Sigmoid colon (tissue), 7 donors: ENCODE results near the gene ZNF559. TPM values are rescaled to one million over a fixed set of nuclear protein-coding genes. Genes with fewer than 3 reads are reported as not detected.
"Not testable (repeated sequence)": the region's sequence is repeated elsewhere in the genome, so short reads cannot be mapped to it uniquely, and the experiment has no call there.

Experiments used
- DNase-seq: peaks from one replicate; pipeline ENCODE4 v3.0.0-alpha.2; 2019
- H3K27ac ChIP-seq, 4 donors: fragments of 200-600 bp; sonication (generic); one replicate each; pipeline ENCODE4 v1.5.1; 2016 to 2019; ENCODE audit warnings: mild to moderate bottlenecking in 1 of 4
- H3K27me3 ChIP-seq, 3 donors: fragments of 200-600 bp; sonication (generic); one replicate each; pipeline ENCODE4 v1.5.1; 2019; ENCODE audit warnings: mild to moderate bottlenecking in 1 of 3
- H3K36me3 ChIP-seq, 4 donors: fragments of 200-600 bp; sonication (generic); one replicate each; pipeline ENCODE4 v1.5.1; 2016 to 2019
- H3K4me1 ChIP-seq, 4 donors: fragments of 200-600 bp; sonication (generic); one replicate each; pipeline ENCODE4 v1.5.1; 2017 to 2019
- H3K4me3 ChIP-seq, 4 donors: fragments of 200-600 bp; sonication (generic); one replicate each; pipeline ENCODE4 v1.5.1; 2017 to 2019; ENCODE audit warnings: mild to moderate bottlenecking in 2 of 4, moderate library complexity in 1 of 4
- H3K9me3 ChIP-seq, 4 donors: fragments of 200-600 bp in 3 of 4; sonication (generic) in 3 of 4; one replicate each; pipeline versions ENCODE4 v1.5.1 to v1.6.1; 2013 to 2019
- CTCF ChIP-seq, 4 experiments: fragments of 450-650 bp in 3 of 4; fragments of 200-600 bp in 1 of 4; IDR thresholded peaks; one replicate each; pipeline ENCODE4 v1.5.1; 2016 to 2019; ENCODE audit warnings: antibody characterized with exemption in 4 of 4, mild to moderate bottlenecking in 3 of 4, moderate library complexity in 2 of 4
- EP300 ChIP-seq, 4 donors: sonication (generic); formaldehyde crosslinking; IDR thresholded peaks; one replicate each; pipeline ENCODE4 v1.6.1; 2017; ENCODE audit warnings: antibody characterized with exemption in 4 of 4
- POLR2A ChIP-seq, 2 donors: fragments of 450-650 bp; IDR thresholded peaks; one replicate each; pipeline ENCODE4 v1.6.1; 2016; ENCODE audit warnings: antibody characterized with exemption in 2 of 2, mild to moderate bottlenecking in 2 of 2, moderate library complexity in 2 of 2
- POLR2AphosphoS5 ChIP-seq, 4 donors: sonication (generic); formaldehyde crosslinking; IDR thresholded peaks; one replicate each; pipeline ENCODE4 v1.6.1; 2017; ENCODE audit warnings: antibody characterized with exemption in 4 of 4
- WGBS, 2 donors: extraction: QIAGEN DNeasy Blood & Tissue Kit; methylation state at CpG; one replicate each; pipeline ENCODE4 v1.1.7; 2013; 5-methylcytosine and 5-hydroxymethylcytosine counted together
- intact Hi-C: fragments of 100-400 bp; cut with DNase I; formaldehyde crosslinking; loops from one replicate; pipeline ENCODE4 v1.15.1; 2023
- polyA plus RNA-seq, 3 donors: library from polyadenylated mRNA; stranded (reverse); fragments of 200-250 nt; gene quantifications; one replicate each; pipeline ENCODE4 v1.2.3, GENCODE V29; 2013
- total RNA-seq, 4 donors: library from RNA; depleted of rRNA; stranded (reverse); fragments of >200 nt; gene quantifications; one replicate each; pipeline ENCODE4 v1.1.0, GENCODE V29; 2016
- donor health status: healthy with polysubstance abuse.
- donor health status: Bipolar disorder and iron deficiency.
- donor health status: healthy.

ZNF559 gene
- total and polyA plus RNA-seq, 7 donors: 3.7 to 45.7 (median 16.5) TPM

GRCh38 chr19:9313756-9314155 lies 10.2 kb upstream of the ZNF559 start:
- H3K4me3 ChIP-seq: no peak overlapping the region
- peaks cover 0 to 3% (median 0%) of the 10 kb centered on the region in 4 donors for H3K9me3 ChIP-seq
- no peaks in the 10 kb centered on the region for H3K36me3 ChIP-seq
- H3K27ac ChIP-seq: no peak overlapping the region
- no peaks in the 10 kb centered on the region for H3K27me3 ChIP-seq
- H3K4me1 ChIP-seq: peaks cover 0 to 7% (median 3%) of the 10 kb centered on the region in 4 donors
- DNase-seq: no peak
- intact Hi-C loops: loop anchor here (5.0 to 10.0 kb wide), 3 partner anchors 124 to 479 kb away; partner anchors contain the start of genes MBD3L1, ZNF266 and ZNF558
- TF ChIP-seq POLR2A (IDR thresholded peaks at IDR 0.05) (no peak), CTCF (IDR thresholded peaks at IDR 0.05) (no peak)
- 73 to 76% methylated on average over 4 of the region's 4 CpGs for WGBS, 2 donors

GRCh38 chr19:9321338-9321737 lies 2.6 kb upstream of the ZNF559 start:
- H3K4me1 ChIP-seq: peaks cover 0 to 7% (median 7%) of the 10 kb centered on the region in 4 donors
- H3K9me3 ChIP-seq: peaks cover 0 to 6% (median 3%) of the 10 kb centered on the region in 4 donors
- 96 to 98% methylated on average over 22 to 23 of the region's 23 CpGs for WGBS, 2 donors
- no peak overlapping the region for H3K27ac ChIP-seq
- H3K27me3 ChIP-seq: no peaks in the 10 kb centered on the region
- no peak overlapping the region for H3K4me3 ChIP-seq
- intact Hi-C loops: loop anchor here (5.0 kb wide), 2 partner anchors 216 to 261 kb away; partner anchors contain the start of genes ZNF121 and ZNF426
- DNase-seq: no peak
- no peaks in the 10 kb centered on the region for H3K36me3 ChIP-seq
- TF ChIP-seq EP300 (IDR thresholded peaks at IDR 0.05) (no peak), CTCF (IDR thresholded peaks at IDR 0.05) (no peak), POLR2AphosphoS5 (IDR thresholded peaks at IDR 0.05) (no peak), POLR2A (IDR thresholded peaks at IDR 0.05) (no peak)

GRCh38 chr19:9321756-9322155 lies 2.2 kb upstream of the ZNF559 start:
- not testable (repeated sequence) for DNase-seq

GRCh38 chr19:9322201-9322600 lies 1.8 kb upstream of the ZNF559 start:
- H3K27ac ChIP-seq, DNase-seq, H3K4me1 ChIP-seq, H3K27me3 ChIP-seq, H3K36me3 ChIP-seq, H3K4me3 ChIP-seq, H3K9me3 ChIP-seq: not testable (repeated sequence)
- 95% methylated on average over 10 of the region's 10 CpGs for WGBS, 2 donors
- intact Hi-C loops: loop anchor here (5.0 kb wide), 2 partner anchors 215 to 260 kb away; partner anchors contain the start of genes ZNF121 and ZNF426

More at GRCh38 chr19:9321756-9322155, 2.2 kb upstream of the ZNF559 start:
- H3K27ac ChIP-seq, H3K27me3 ChIP-seq, H3K4me3 ChIP-seq, H3K4me1 ChIP-seq, H3K36me3 ChIP-seq, H3K9me3 ChIP-seq: not testable (repeated sequence)
- WGBS, 2 donors: 95 to 96% methylated on average over 11 of the region's 14 CpGs
- intact Hi-C loops: loop anchor here (5.0 kb wide), 2 partner anchors 216 to 261 kb away; partner anchors contain the start of genes ZNF121 and ZNF426

GRCh38 chr19:9323557-9323918 lies 441 bp upstream of the ZNF559 start:
- Histone ChIP-seq H3K9me3 (peaks cover 5 to 14% (median 12%) of the 10 kb centered on the region in 4 donors), H3K36me3 (peaks cover 0 to 16% (median 6%) of the 10 kb centered on the region in 4 donors), H3K27me3 (no peaks in the 10 kb centered on the region), H3K4me3 (peak overlapping the region; percentile 70 to 83 (median 76)), H3K4me1 (peaks cover 0 to 7% (median 7%) of the 10 kb centered on the region in 4 donors), H3K27ac (peak overlapping the region; percentile 88 to 94 (median 92))
- TF ChIP-seq POLR2AphosphoS5 (IDR thresholded peaks at IDR 0.05) (no peak), POLR2A (IDR thresholded peaks at IDR 0.05) (no peak), EP300 (IDR thresholded peaks at IDR 0.05) (no peak), CTCF (IDR thresholded peaks at IDR 0.05) (no peak)
- DNase-seq: peak; percentile 85
- intact Hi-C loops: loop anchor here (5.0 kb wide), 2 partner anchors 214 to 259 kb away; partner anchors contain the start of genes ZNF121 and ZNF426
- WGBS, 2 donors: 2 to 4% methylated on average over 9 of the region's 9 CpGs

- DNase-seq: no peak
- H3K4me1 ChIP-seq: peaks cover 0 to 7% (median 7%) of the 10 kb centered on the region in 4 donors
- 41 to 70% methylated on average over 9 of the region's 9 CpGs for WGBS, 2 donors
- H3K27ac ChIP-seq: peak overlapping the region; percentile 88 to 94 (median 92)
- peaks cover 0 to 26% (median 8%) of the 10 kb centered on the region in 4 donors for H3K36me3 ChIP-seq
- TF ChIP-seq POLR2AphosphoS5 (IDR thresholded peaks at IDR 0.05) (no peak), EP300 (IDR thresholded peaks at IDR 0.05) (no peak), CTCF (IDR thresholded peaks at IDR 0.05) (no peak), POLR2A (IDR thresholded peaks at IDR 0.05) (no peak)
- H3K27me3 ChIP-seq: no peaks in the 10 kb centered on the region
- peak overlapping the region; percentile 70 to 83 (median 76) for H3K4me3 ChIP-seq
- peaks cover 8 to 25% (median 17%) of the 10 kb centered on the region in 4 donors for H3K9me3 ChIP-seq
- intact Hi-C loops: loop anchor here (1.0 to 5.0 kb wide), 4 partner anchors 15 to 258 kb away; partner anchors contain the start of genes ZNF121, ZNF266, ZNF426 and ZNF699
These were observed 594 bp downstream of the ZNF559 start for GRCh38 chr19:9324584-9324962.
